GM12872 (cell line): ENCODE data around the gene NPB.

ENCODE experiments used
- CTCF ChIP-seq: IDR thresholded peaks from 3 replicates; pipeline ENCODE4 v1.5.1; 2011; ENCODE audit warnings: low read depth, mild to moderate bottlenecking, low read length, moderate library complexity; ENCODE audit not compliant: insufficient read depth

NPB gene

DNA sequence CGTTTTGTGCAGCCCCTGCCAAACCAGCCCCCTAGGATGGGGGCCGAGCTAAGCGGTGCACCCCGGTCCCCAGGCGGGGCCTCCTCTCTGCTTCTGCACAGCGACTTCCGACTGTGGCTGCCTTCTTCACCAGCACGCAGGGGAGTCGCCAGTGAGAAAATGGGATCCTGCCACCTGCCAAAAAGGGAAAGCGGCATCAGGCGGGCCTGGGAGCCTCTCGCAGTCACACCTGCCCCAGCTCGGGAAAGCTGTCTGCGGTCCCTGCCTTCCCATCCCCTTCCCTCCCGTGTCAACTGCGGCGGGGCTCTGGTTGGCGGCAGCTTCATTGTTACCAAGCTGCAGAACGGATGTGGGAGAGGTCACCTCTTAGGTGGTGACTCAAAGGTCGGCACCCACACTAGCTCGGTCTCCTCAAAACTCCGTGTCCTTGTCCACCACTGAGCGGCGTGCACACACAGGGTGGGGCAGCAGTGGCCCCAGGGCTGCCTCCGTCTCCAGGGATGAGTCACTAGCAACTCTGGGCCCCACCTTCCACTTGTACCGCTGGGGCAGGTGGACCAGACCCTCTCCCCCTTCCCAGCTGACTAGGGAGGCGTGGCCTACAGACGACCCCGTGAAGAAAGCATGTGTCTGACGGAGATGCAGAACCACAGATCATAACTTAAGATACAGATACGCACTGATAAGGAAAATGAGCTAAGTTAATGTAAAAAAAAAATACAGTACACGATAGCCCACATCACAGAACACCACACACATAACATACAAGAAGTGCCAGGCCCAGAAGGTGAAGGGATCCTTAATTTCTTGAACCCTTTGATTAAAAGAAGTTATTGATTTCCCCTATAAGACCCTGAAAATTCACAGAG lies 10.6 kb downstream of the NPB start:
- no peak for TF ChIP-seq CTCF

GRCh38 chr17:81913394-81914102 lies 11.5 kb downstream of the NPB start:
- no peak for TF ChIP-seq CTCF

- TF ChIP-seq CTCF = no peak
Observed at GRCh38 chr17:81914103-81914850, 12.2 kb downstream of the NPB start.

DNA sequence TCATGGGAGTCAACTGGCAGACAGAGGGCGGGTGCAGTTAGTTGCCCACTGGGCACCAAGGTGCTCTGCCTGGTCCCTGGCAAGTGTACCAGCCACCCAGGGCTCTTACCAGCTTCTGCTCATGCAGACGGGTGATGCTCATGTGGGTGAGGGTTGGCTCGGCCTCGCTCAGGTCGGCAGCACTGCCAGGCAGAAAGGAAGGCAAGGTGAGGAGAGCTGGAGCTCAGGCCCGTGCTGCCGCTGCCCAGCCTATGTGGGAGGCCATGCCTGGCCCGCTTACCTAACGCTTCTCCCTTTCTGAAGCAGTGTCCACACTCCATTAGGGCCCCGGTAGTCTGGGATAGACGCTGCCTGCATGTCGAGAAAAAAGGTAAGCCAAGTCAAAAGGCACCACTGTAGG lies 13.3 kb downstream of the NPB start:
- no peak for TF ChIP-seq CTCF

GRCh38 chr17:81916234-81917001 lies 14.4 kb downstream of the NPB start:
- no peak for TF ChIP-seq CTCF

DNA sequence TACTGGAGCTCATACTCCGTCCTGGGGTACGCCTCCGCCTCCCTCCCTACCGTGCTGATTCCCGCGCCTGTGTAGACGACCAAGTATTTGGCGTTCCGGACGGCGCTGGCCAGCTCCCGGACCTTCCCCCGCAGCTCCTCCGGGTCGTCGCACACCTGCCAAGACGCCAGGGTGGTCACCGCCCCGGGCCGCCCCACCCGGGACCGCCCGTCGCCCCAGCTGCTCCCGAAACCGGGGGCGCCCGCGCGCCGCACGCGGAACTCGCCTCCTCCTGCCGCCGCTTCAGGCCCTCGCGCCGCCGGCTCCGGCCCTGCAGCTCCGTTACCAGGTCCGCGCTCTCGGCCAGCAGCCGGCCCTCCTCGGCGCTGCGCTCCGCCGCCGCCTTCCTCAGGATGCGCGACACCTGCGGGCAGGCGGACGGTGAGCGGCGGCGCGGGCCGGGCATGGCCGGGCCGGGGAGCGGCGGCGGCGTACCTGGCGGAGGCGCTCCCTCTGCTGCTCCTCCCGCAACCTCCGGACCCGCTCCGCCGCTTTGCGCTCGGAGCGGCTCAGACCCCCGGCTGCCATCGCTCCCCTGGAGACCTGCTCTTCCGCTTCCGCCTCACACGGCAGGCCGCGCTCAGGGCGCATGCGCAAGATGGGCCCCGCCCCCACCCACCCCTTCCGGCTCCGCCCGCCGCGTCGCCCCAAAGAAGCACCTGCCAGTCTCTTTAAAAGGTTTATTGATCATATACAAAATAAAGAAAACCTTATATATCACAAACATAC lies 15.7 kb downstream of the NPB start, which contains the start of gene SIRT7:
TSS of gene SIRT7 (minus strand) at position 612 of the 768 bp plus-strand sequence. CDS start at position 567, 45 bp downstream.
- no peak for TF ChIP-seq CTCF
